HepG2 (cell line): Measurements from ENCODE around the gene PIEZO2. TPM values are rescaled to one million over a fixed set of nuclear protein-coding genes. Genes with fewer than 3 reads are reported as not detected.

Source experiments
- ATF4 ChIP-seq, 2 experiments: fragments of 450-650 bp in 1 of 2; sonication (generic) in 1 of 2; formaldehyde crosslinking; IDR thresholded peaks; 2 replicates each; pipeline versions ENCODE4 v1.5.0 to v1.8.0; 2020 to 2022; ENCODE audit warnings: mild to moderate bottlenecking in 1 of 2, missing genetic modification reagents in 1 of 2
- CEBPB ChIP-seq: IDR thresholded peaks from 2 replicates; pipeline ENCODE4 v1.6.1; 2011; ENCODE audit warnings: low read depth, low read length, improper control_type of control experiment, borderline replicate concordance
- CREB1 ChIP-seq, 2 experiments: fragments of 450-650 bp in 1 of 2; IDR thresholded peaks; 2 replicates each; pipeline ENCODE4 v1.6.1; 2016 to 2017; ENCODE audit warnings: control low read depth in 1 of 2, mild to moderate bottlenecking in 1 of 2, missing compliant biosample characterization in 1 of 2, missing genetic modification characterization in 1 of 2
- FOXP1 ChIP-seq, 2 experiments: fragments of 450-650 bp in 1 of 2; IDR thresholded peaks; 2 replicates each; pipeline ENCODE4 v1.6.1; 2017 to 2018; ENCODE audit warnings: antibody characterized with exemption in 1 of 2
- NCOR1 ChIP-seq: fragments of 200-600 bp; sonication (generic); IDR thresholded peaks from 2 replicates; pipeline ENCODE4 v1.7.0; 2017; ENCODE audit warnings: antibody characterized with exemption, low read length, borderline replicate concordance
- RNF219 ChIP-seq: sonication (generic); formaldehyde crosslinking; IDR thresholded peaks from 2 replicates; pipeline ENCODE4 v1.5.0; 2020; ENCODE audit warnings: mild to moderate bottlenecking, missing genetic modification reagents
- SNAPC2 ChIP-seq: sonication (generic); formaldehyde crosslinking; IDR thresholded peaks from 2 replicates; pipeline ENCODE4 v1.8.1; 2022; ENCODE audit warnings: mild to moderate bottlenecking, missing genetic modification reagents
- SOX13 ChIP-seq, 3 experiments: fragments of 450-650 bp in 1 of 3; sonication (generic) in 1 of 3; formaldehyde crosslinking in 1 of 3; IDR thresholded peaks in 2 of 3; conservative IDR thresholded peaks in 1 of 3; 2 replicates each; pipeline versions ENCODE4 v1.5.0 to v1.6.1; 2016 to 2020; ENCODE audit warnings: antibody characterized with exemption in 1 of 3, mild to moderate bottlenecking in 1 of 3, missing compliant biosample characterization in 1 of 3, missing genetic modification reagents in 1 of 3, moderate library complexity in 1 of 3
- SP2 ChIP-seq: sonication (generic); formaldehyde crosslinking; IDR thresholded peaks from 2 replicates; pipeline ENCODE4 v1.5.1; 2020; ENCODE audit warnings: mild to moderate bottlenecking, missing genetic modification reagents
- SRF ChIP-seq: IDR thresholded peaks from 2 replicates; pipeline ENCODE4 v1.6.1; 2011; ENCODE audit warnings: mild to moderate bottlenecking, low read depth, low read length, moderate library complexity
- TCF7 ChIP-seq: sonication (generic); IDR thresholded peaks from 2 replicates; pipeline ENCODE4 v1.6.1; 2016; ENCODE audit warnings: antibody characterized with exemption, low read depth
- TEAD3 ChIP-seq: optimal IDR thresholded peaks from 2 replicates; pipeline ENCODE3; 2016; ENCODE audit warnings: borderline replicate concordance
- ZBTB1 ChIP-seq: sonication (generic); formaldehyde crosslinking; IDR thresholded peaks from 2 replicates; pipeline ENCODE4 v1.4.0; 2020; ENCODE audit warnings: missing genetic modification reagents, borderline replicate concordance
- ZBTB3 ChIP-seq: sonication (generic); formaldehyde crosslinking; IDR thresholded peaks from 2 replicates; pipeline ENCODE4 v1.4.0; 2020; ENCODE audit warnings: low read depth, mild to moderate bottlenecking, moderate library complexity, missing genetic modification reagents, borderline replicate concordance
- ZMAT5 ChIP-seq: sonication (generic); formaldehyde crosslinking; IDR thresholded peaks from 2 replicates; pipeline ENCODE4 v1.5.0; 2020; ENCODE audit warnings: mild to moderate bottlenecking, low read depth, missing genetic modification reagents, borderline replicate concordance
- ZNF142 ChIP-seq: sonication (generic); formaldehyde crosslinking; IDR thresholded peaks from 2 replicates; pipeline ENCODE4 v1.4.0; 2020; ENCODE audit warnings: missing genetic modification reagents
- ZNF235 ChIP-seq: sonication (generic); formaldehyde crosslinking; IDR thresholded peaks from 2 replicates; pipeline ENCODE4 v1.8.1; 2023; ENCODE audit warnings: mild to moderate bottlenecking, missing genetic modification reagents, borderline replicate concordance
- ZNF317 ChIP-seq: sonication (generic); formaldehyde crosslinking; IDR thresholded peaks from 2 replicates; pipeline ENCODE4 v1.5.0; 2020; ENCODE audit warnings: mild to moderate bottlenecking, missing genetic modification reagents
- ZNF549 ChIP-seq: sonication (generic); formaldehyde crosslinking; IDR thresholded peaks from 2 replicates; pipeline ENCODE4 v1.5.0; 2020; ENCODE audit warnings: missing genetic modification reagents
- ZNF713 ChIP-seq: sonication (generic); formaldehyde crosslinking; IDR thresholded peaks from 2 replicates; pipeline ENCODE4 v1.4.0; 2020; ENCODE audit warnings: mild to moderate bottlenecking, missing genetic modification reagents
- ZSCAN30 ChIP-seq: sonication (generic); formaldehyde crosslinking; IDR thresholded peaks from 2 replicates; pipeline ENCODE4 v1.5.0; 2020; ENCODE audit warnings: mild to moderate bottlenecking, missing genetic modification reagents
- polyA plus RNA-seq, 8 experiments: library from polyadenylated mRNA; depleted of rRNA in 3 of 8; stranded (reverse) in 7 of 8; unstranded in 1 of 8; fragments of >200 nt; fragmentation: Illumina TruSeq in 4 of 8; extraction: Trizol in 4 of 8; gene quantifications; 2 replicates each; pipeline versions ENCODE4 v1.2.1 to v1.2.3, GENCODE V29; 2011 to 2016; ENCODE audit warnings: low read depth in 4 of 8, missing spikeins in 1 of 8, mixed read lengths in 1 of 8; ENCODE audit not compliant: insufficient read depth in 1 of 8
- total RNA-seq, 5 experiments: library from RNA; depleted of rRNA; stranded (reverse); fragments of >200 nt; fragmentation: Illumina TruSeq; extraction: Trizol; gene quantifications; 2 replicates each; pipeline ENCODE4 v1.2.3, GENCODE V29; 2016; ENCODE audit warnings: low read depth in 1 of 5

The PIEZO2 gene
- total and polyA plus RNA-seq, 2 of the 13 experiments (the other 11 are each of a cell fraction or from before 2014, with no cell fraction given), result 15.2 to 27.2 TPM

- no peak for TF ChIP-seq ZNF317 (CRISPR knock-in tag)
- no peak for TF ChIP-seq SRF
- TF ChIP-seq ATF4 (CRISPR knock-in tag; IDR thresholded peaks at IDR 0.05), result no peak
- TF ChIP-seq ZNF142 (CRISPR knock-in tag), result no peak
- no peak for TF ChIP-seq CREB1 (IDR thresholded peaks at IDR 0.05)
- 0 out of 2 replicates have a peak, but pooled peaks have one; percentile 18 for TF ChIP-seq CREB1 (CRISPR knock-in tag; IDR thresholded peaks at IDR 0.05)
- no peak for TF ChIP-seq FOXP1 (IDR thresholded peaks at IDR 0.05)
- peak; percentile 68 for TF ChIP-seq FOXP1 (CRISPR knock-in tag; IDR thresholded peaks at IDR 0.05)
- no peak for TF ChIP-seq ZBTB3 (CRISPR knock-in tag)
- peak; percentile 32 for TF ChIP-seq TEAD3 (CRISPR knock-in tag)
- TF ChIP-seq SP2 (CRISPR knock-in tag), result no peak
- no peak for TF ChIP-seq ZNF549 (CRISPR knock-in tag)
- no peak for TF ChIP-seq CEBPB
- no peak for TF ChIP-seq ZBTB1 (CRISPR knock-in tag)
- TF ChIP-seq ZNF235 (CRISPR knock-in tag), result no peak
- TF ChIP-seq ZMAT5 (CRISPR knock-in tag), result no peak
- TF ChIP-seq ZNF713 (CRISPR knock-in tag), result no peak
- no peak for TF ChIP-seq NCOR1
- no peak for TF ChIP-seq TCF7
- TF ChIP-seq SNAPC2 (CRISPR knock-in tag), result no peak
- no peak for TF ChIP-seq RNF219 (CRISPR knock-in tag)
- no peak for TF ChIP-seq ZSCAN30
- no peak for TF ChIP-seq SOX13 (IDR thresholded peaks at IDR 0.05)
- TF ChIP-seq SOX13 (CRISPR knock-in tag; conservative IDR thresholded peaks at IDR 0.05 in 1 of 2, IDR thresholded peaks at IDR 0.05 in 1 of 2), result no peak
These were observed 240.6 kb downstream of the PIEZO2 start (continued) for GRCh38 chr18:10908760-10909159.
